Gastroesophageal sphincter (tissue), 4 donors: ENCODE results near the gene PPP1R12C. TPM values are rescaled to one million over a fixed set of nuclear protein-coding genes. Genes with fewer than 3 reads are reported as not detected.

Experiments
- ATAC-seq: fragments of 150-250 bp; one replicate; pipeline ENCODE4 v1.9.1; 2016; ENCODE audit warnings: mild to moderate bottlenecking, moderate library complexity
- H3K27ac ChIP-seq, 4 donors: fragments of 200-600 bp; sonication (generic) in 3 of 4; 1 replicate in 3 of 4; 2 replicates in 1 of 4; pipeline ENCODE4 v1.5.1; 2016 to 2019
- H3K27me3 ChIP-seq: fragments of 200-600 bp; sonication (generic); one replicate; pipeline ENCODE4 v1.5.1; 2019
- H3K36me3 ChIP-seq, 2 donors: fragments of 200-600 bp; sonication (generic); one replicate each; pipeline ENCODE4 v1.5.1; 2019; ENCODE audit warnings: control low read depth in 1 of 2
- H3K4me1 ChIP-seq, 3 donors: fragments of 200-600 bp; sonication (generic); 1 replicate in 2 of 3; 2 replicates in 1 of 3; pipeline ENCODE4 v1.5.1; 2016 to 2019; ENCODE audit warnings: control low read depth in 2 of 3
- H3K4me3 ChIP-seq, 2 donors: fragments of 200-600 bp; sonication (generic); one replicate each; pipeline ENCODE4 v1.5.1; 2019; ENCODE audit warnings: mild to moderate bottlenecking in 1 of 2, moderate library complexity in 1 of 2
- H3K9me3 ChIP-seq, 3 donors: fragments of 200-600 bp; sonication (generic); one replicate each; pipeline ENCODE4 v1.5.1; 2017 to 2019; ENCODE audit warnings: control low read depth in 2 of 3
- EP300 ChIP-seq: sonication (generic); formaldehyde crosslinking; IDR thresholded peaks from one replicate; pipeline ENCODE4 v1.6.1; 2017; ENCODE audit warnings: antibody characterized with exemption, mild to moderate bottlenecking
- POLR2A ChIP-seq, 2 donors: fragments of 450-650 bp; IDR thresholded peaks; one replicate each; pipeline ENCODE4 v1.6.1; 2017; ENCODE audit warnings: antibody characterized with exemption in 2 of 2, mild to moderate bottlenecking in 2 of 2, moderate library complexity in 1 of 2
- POLR2AphosphoS5 ChIP-seq: sonication (generic); formaldehyde crosslinking; IDR thresholded peaks from one replicate; pipeline ENCODE4 v1.6.1; 2017; ENCODE audit warnings: antibody characterized with exemption
- WGBS, 2 donors: methylation state at CpG; one replicate each; pipeline ENCODE4 v1.1.5; 2018; ENCODE audit warnings: low coverage in 1 of 2; 5-methylcytosine and 5-hydroxymethylcytosine counted together
- total RNA-seq, 4 donors: library from RNA; depleted of rRNA; stranded (reverse); fragments of >200 nt; gene quantifications; one replicate each; pipeline ENCODE4 v1.1.0, GENCODE V29; 2016
- TF ChIP-seq, protein P1 (sequence below), 4 experiments: fragments of 200-600 bp in 2 of 4; fragments of 450-650 bp in 2 of 4; sonication (generic) in 1 of 4; IDR thresholded peaks; one replicate each; pipeline ENCODE4 v1.5.1; 2017 to 2019; ENCODE audit warnings: antibody characterized with exemption in 4 of 4, mild to moderate bottlenecking in 2 of 4, moderate library complexity in 2 of 4

PPP1R12C gene
- total RNA-seq, 4 donors from 2014 or later, result 268 to 479 (median 276) TPM

- peaks cover 0 to 39% of the 10 kb centered on the region in 2 donors for H3K36me3 ChIP-seq
- TF ChIP-seq, protein P1, sequence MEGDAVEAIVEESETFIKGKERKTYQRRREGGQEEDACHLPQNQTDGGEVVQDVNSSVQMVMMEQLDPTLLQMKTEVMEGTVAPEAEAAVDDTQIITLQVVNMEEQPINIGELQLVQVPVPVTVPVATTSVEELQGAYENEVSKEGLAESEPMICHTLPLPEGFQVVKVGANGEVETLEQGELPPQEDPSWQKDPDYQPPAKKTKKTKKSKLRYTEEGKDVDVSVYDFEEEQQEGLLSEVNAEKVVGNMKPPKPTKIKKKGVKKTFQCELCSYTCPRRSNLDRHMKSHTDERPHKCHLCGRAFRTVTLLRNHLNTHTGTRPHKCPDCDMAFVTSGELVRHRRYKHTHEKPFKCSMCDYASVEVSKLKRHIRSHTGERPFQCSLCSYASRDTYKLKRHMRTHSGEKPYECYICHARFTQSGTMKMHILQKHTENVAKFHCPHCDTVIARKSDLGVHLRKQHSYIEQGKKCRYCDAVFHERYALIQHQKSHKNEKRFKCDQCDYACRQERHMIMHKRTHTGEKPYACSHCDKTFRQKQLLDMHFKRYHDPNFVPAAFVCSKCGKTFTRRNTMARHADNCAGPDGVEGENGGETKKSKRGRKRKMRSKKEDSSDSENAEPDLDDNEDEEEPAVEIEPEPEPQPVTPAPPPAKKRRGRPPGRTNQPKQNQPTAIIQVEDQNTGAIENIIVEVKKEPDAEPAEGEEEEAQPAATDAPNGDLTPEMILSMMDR (IDR thresholded peaks at IDR 0.05), result peak in 3 of 4 experiments; percentile 41 to 93 (median 52)
- no peak for TF ChIP-seq EP300
- H3K4me3 ChIP-seq, result no peak overlapping the region
- peaks cover 0 to 39% (median 19%) of the 10 kb centered on the region in 3 donors for H3K4me1 ChIP-seq
- H3K27ac ChIP-seq, result peak overlapping the region in 3 of 4 donors; percentile 51 to 65 (median 60)
- 46 to 47% methylated on average over 4 to 7 of the region's 18 CpGs for WGBS, 2 donors
- ATAC-seq, result no peak
- H3K9me3 ChIP-seq, result no peaks in the 10 kb centered on the region
- H3K27me3 ChIP-seq, result peaks cover 31% of the 10 kb centered on the region
Measured at GRCh38 chr19:55088543-55089341, 28.7 kb downstream of the PPP1R12C start.

- no peaks in the 10 kb centered on the region for H3K9me3 ChIP-seq
- H3K36me3 ChIP-seq, result peaks cover 0 to 37% of the 10 kb centered on the region in 2 donors
- peak overlapping the region in 3 of 4 donors; percentile 51 to 65 (median 60) for H3K27ac ChIP-seq
- no peak for ATAC-seq
- 66 to 74% methylated on average over 12 of the region's 12 CpGs for WGBS, 2 donors
- H3K4me1 ChIP-seq, result peaks cover 0 to 39% (median 19%) of the 10 kb centered on the region in 3 donors
- H3K4me3 ChIP-seq, result peak overlapping the region in 1 of 2 donors; percentile 53
- TF ChIP-seq, protein P1 (IDR thresholded peaks at IDR 0.05), result no peak
- TF ChIP-seq EP300 (no peak), POLR2AphosphoS5 (no peak), POLR2A (IDR thresholded peaks at IDR 0.05) (no peak)
- peaks cover 38% of the 10 kb centered on the region for H3K27me3 ChIP-seq
Measured at GRCh38 chr19:55088021-55088451, 29.4 kb downstream of the PPP1R12C start.

DNA sequence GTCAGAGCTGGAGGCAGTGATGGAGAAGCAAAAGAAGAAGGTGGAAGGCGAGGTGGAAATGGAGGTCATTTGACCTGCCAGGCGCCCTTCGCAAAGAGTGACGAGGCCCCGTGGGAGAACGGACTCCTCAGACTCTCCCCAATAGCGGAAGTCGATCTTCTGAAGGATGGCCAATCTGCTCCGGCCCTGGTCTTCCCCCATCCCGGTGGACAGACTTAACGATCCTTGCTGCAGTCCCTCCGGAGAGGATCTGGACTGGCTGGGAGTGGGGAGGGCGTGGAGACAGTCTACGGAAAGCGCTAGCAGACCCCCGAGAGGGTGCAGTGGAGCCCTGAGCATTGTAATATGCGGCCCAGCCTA lies 29.9 kb downstream of the PPP1R12C start:
- ATAC-seq, result peak; percentile 5
- Histone ChIP-seq H3K27me3 (peaks cover 43% of the 10 kb centered on the region), H3K27ac (peak overlapping the region in 3 of 4 donors; percentile 51 to 65 (median 60)), H3K9me3 (no peaks in the 10 kb centered on the region), H3K4me3 (peak overlapping the region; percentile 2 to 53), H3K4me1 (peaks cover 0 to 43% (median 19%) of the 10 kb centered on the region in 3 donors), H3K36me3 (peaks cover 0 to 32% of the 10 kb centered on the region in 2 donors)
- no peak for TF ChIP-seq EP300
- TF ChIP-seq, protein P1 (IDR thresholded peaks at IDR 0.05), result no peak
- TF ChIP-seq POLR2AphosphoS5, result no peak
- TF ChIP-seq POLR2A (IDR thresholded peaks at IDR 0.05), result no peak
- WGBS, 2 donors, result 19 to 33% methylated on average over 3 to 6 of the region's 17 CpGs

GRCh38 chr19:55086730-55087541 lies 30.5 kb downstream of the PPP1R12C start:
- H3K27me3 ChIP-seq, result peaks cover 49% of the 10 kb centered on the region
- H3K4me1 ChIP-seq, result peaks cover 0 to 49% (median 23%) of the 10 kb centered on the region in 3 donors
- WGBS, 2 donors, result no CpG with 5 or more reads among the region's 74 CpGs
- TF ChIP-seq, protein P1 (IDR thresholded peaks at IDR 0.05), result peak in 1 of 4 experiments; percentile 14
- TF ChIP-seq POLR2AphosphoS5 (peak; percentile 55), POLR2A (IDR thresholded peaks at IDR 0.05) (peak in 1 of 2 donors; percentile 16), EP300 (no peak)
- H3K4me3 ChIP-seq, result peak overlapping the region; percentile 16 to 53
- H3K36me3 ChIP-seq, result peaks cover 0 to 26% of the 10 kb centered on the region in 2 donors
- peak; percentile 93 for ATAC-seq
- H3K27ac ChIP-seq, result peak overlapping the region in 3 of 4 donors; percentile 51 to 65 (median 60)
- no peaks in the 10 kb centered on the region for H3K9me3 ChIP-seq
